Activated T-helper 2 cell treated with anti-CD3 and anti-CD28 coated beads, Interferon-gamma antibody, Interleukin-2, Interleukin-4, amounts not matched to agents 10 μg/mL and 5 μg/mL and 100 μg/mL, durations not matched to agents 14 hours and 24 hours and 36 hours (primary cell): ENCODE results near the gene RFC4. TPM values are rescaled to one million over a fixed set of nuclear protein-coding genes. Genes with fewer than 3 reads are reported as not detected.
"Not testable (repeated sequence)": the region's sequence is repeated elsewhere in the genome, so short reads cannot be mapped to it uniquely, and the experiment has no call there.

Experiments
- DNase-seq: peaks from one replicate; pipeline ENCODE4 v3.0.0; 2021; ENCODE audit warnings: low spot score
- H3K27ac Mint-ChIP-seq: one replicate; pipeline ENCODE4 v1.8.0; 2021; ENCODE audit warnings: mixed read lengths
- H3K27me3 Mint-ChIP-seq: one replicate; pipeline ENCODE4 v1.8.0; 2021; ENCODE audit warnings: low read depth, mixed read lengths
- H3K36me3 Mint-ChIP-seq: one replicate; pipeline ENCODE4 v1.8.0; 2021; ENCODE audit warnings: low read depth, mixed read lengths
- H3K4me1 Mint-ChIP-seq: one replicate; pipeline ENCODE4 v1.8.0; 2021; ENCODE audit warnings: low read depth, mixed read lengths
- H3K4me3 Mint-ChIP-seq: one replicate; pipeline ENCODE4 v1.8.0; 2021; ENCODE audit warnings: low read depth, mild to moderate bottlenecking, moderate library complexity, mixed read lengths
- H3K9me3 Mint-ChIP-seq: one replicate; pipeline ENCODE4 v1.8.0; 2021; ENCODE audit warnings: mixed read lengths
- intact Hi-C: fragments of 100-400 bp; cut with micrococcal nuclease; formaldehyde crosslinking; loops from one replicate; pipeline ENCODE4 v1.15.1; 2023
- total RNA-seq: library from RNA; stranded (reverse); gene quantifications from 2 replicates; pipeline ENCODE4 v1.2.3, GENCODE V29; 2022

The RFC4 gene
- total RNA-seq = 97.2 and 105 TPM in 2 replicates

- H3K9me3 Mint-ChIP-seq = no peaks in the 10 kb centered on the region
- H3K4me1 Mint-ChIP-seq = peaks cover 23% of the 10 kb centered on the region
- intact Hi-C loops = loop anchor here (1.0 to 10.0 kb wide), 4 partner anchors 15 to 552 kb away; no protein-coding TSS in a partner anchor
- H3K27ac Mint-ChIP-seq = peak within 1 kb of the TSS; percentile 85
- H3K27me3 Mint-ChIP-seq = no peaks in the 10 kb centered on the region
- peak; percentile 79 for DNase-seq
- H3K4me3 Mint-ChIP-seq = peak within 1 kb of the TSS; percentile 90
- H3K36me3 Mint-ChIP-seq = peaks cover 28% of the 10 kb centered on the region
Observed at GRCh38 chr3:186806089-186807055, at the start of gene RFC4. RFC4 (minus strand) TSS chr3:186806482; CDS start chr3:186804713, 1,769 bp downstream.

DNA sequence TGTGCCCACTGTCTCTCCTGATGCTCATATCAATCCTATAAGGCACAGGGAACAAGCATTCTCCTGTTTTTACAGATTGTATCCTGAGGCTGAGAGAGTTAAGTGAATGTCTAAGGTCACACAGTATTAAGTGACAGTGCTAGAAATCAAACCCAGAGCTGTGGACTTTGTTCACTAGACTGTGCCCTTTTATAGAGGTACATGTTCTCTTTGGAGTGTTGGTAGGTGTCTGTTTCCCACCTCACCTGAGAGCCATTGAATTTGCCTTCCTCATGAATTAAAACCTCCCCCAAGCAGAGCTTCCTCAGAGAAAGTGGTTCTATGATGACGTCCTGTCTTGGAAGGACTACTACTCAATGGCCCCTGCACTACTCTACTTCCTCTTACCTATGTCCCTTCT is 48.7 kb upstream of the RFC4 start:
- no peak overlapping the region for H3K4me3 Mint-ChIP-seq
- H3K36me3 Mint-ChIP-seq = peaks cover 14% of the 10 kb centered on the region
- intact Hi-C loops = no loop called here
- peaks cover 23% of the 10 kb centered on the region for H3K9me3 Mint-ChIP-seq
- H3K27me3 Mint-ChIP-seq = no peaks in the 10 kb centered on the region
- H3K27ac Mint-ChIP-seq = no peak overlapping the region
- no peak for DNase-seq
- peaks cover 8% of the 10 kb centered on the region for H3K4me1 Mint-ChIP-seq

GRCh38 chr3:186854146-186854545 is 47.9 kb upstream of the RFC4 start:
- peaks cover 8% of the 10 kb centered on the region for H3K36me3 Mint-ChIP-seq
- H3K27me3 Mint-ChIP-seq = no peaks in the 10 kb centered on the region
- H3K9me3 Mint-ChIP-seq = peaks cover 15% of the 10 kb centered on the region
- no peak overlapping the region for H3K4me3 Mint-ChIP-seq
- no peak for DNase-seq
- H3K27ac Mint-ChIP-seq = no peak overlapping the region
- H3K4me1 Mint-ChIP-seq = peaks cover 10% of the 10 kb centered on the region
- intact Hi-C loops = no loop called here

- Mint-ChIP-seq H3K4me1 (peaks cover 10% of the 10 kb centered on the region), H3K9me3 (peaks cover 7% of the 10 kb centered on the region), H3K36me3 (peaks cover 6% of the 10 kb centered on the region), H3K27me3 (peaks cover 1% of the 10 kb centered on the region), H3K4me3 (no peak overlapping the region), H3K27ac (no peak overlapping the region)
- DNase-seq = no peak
- intact Hi-C loops = no loop called here
Observed at GRCh38 chr3:186852994-186853393, 46.7 kb upstream of the RFC4 start.

DNA sequence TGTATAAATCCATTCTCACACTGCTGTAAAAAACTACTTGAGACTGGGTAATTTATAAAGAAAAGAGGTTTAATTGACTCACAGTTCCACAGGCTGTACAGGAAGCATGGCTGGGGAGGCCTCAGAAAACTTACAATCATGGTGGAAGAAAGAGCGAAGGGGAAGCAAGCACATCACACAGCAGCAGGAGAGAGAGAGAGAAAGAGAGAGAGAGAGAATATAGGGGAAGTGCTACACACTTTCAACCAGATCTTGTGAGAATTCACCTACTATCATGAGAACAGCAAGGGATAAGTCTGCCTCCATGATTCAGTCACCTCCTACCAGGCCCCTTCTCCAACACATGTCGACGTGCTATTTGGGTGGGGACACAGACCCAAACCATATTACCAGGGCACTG is 45.6 kb upstream of the RFC4 start:
- not testable (repeated sequence) for H3K27me3 Mint-ChIP-seq, H3K4me3 Mint-ChIP-seq

DNA sequence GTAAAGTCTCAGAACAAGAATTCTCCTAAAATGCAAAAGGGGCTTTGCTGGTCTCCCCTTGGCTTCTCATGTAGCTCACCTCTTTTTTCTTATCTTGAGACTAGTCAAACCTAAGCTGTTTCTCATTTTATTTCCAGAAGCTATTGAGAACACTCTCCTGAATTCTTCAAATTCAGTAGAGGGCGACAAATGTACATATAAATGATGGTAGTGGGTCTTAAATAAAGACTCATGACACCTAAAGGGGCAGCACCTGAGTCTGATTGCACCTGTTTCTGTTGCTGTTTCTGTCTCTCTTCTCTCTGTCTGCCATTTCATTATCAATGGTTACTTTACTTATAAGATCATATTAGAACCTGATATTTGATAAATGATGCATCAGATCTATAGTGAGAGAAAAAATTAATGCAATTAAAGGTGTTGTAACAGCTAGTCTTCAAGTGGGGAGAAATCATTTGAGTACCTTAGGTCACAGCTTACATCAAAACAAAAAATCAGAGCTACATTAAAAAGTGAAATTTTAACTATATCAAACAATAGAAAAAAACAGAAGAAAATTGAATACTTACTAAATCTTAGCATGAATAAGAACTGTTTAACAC is 43.2 kb upstream of the RFC4 start:
- peaks cover 4% of the 10 kb centered on the region for H3K9me3 Mint-ChIP-seq
- H3K36me3 Mint-ChIP-seq = peaks cover 6% of the 10 kb centered on the region
- peaks cover 13% of the 10 kb centered on the region for H3K4me1 Mint-ChIP-seq
- peak overlapping the region; percentile 3 for H3K27ac Mint-ChIP-seq
- no peak overlapping the region for H3K4me3 Mint-ChIP-seq
- peaks cover 15% of the 10 kb centered on the region for H3K27me3 Mint-ChIP-seq
- no peak for DNase-seq
- intact Hi-C loops = loop anchor here (1.0 to 5.0 kb wide), 3 partner anchors 33 to 316 kb away; partner anchors contain the start of gene ST6GAL1

More for the DNA sequence above, 45.6 kb upstream of the RFC4 start:
- DNase-seq, H3K36me3 Mint-ChIP-seq, H3K27ac Mint-ChIP-seq, intact Hi-C loops, H3K9me3 Mint-ChIP-seq: not testable (repeated sequence)
- H3K4me1 Mint-ChIP-seq = peaks cover 12% of the 10 kb centered on the region

GRCh38 chr3:186847437-186847836 is 41.2 kb upstream of the RFC4 start:
- Mint-ChIP-seq H3K36me3 (peaks cover 6% of the 10 kb centered on the region), H3K4me3 (no peak overlapping the region), H3K9me3 (peaks cover 4% of the 10 kb centered on the region), H3K27ac (no peak overlapping the region), H3K27me3 (peaks cover 17% of the 10 kb centered on the region), H3K4me1 (peaks cover 13% of the 10 kb centered on the region)
- DNase-seq = no peak
- intact Hi-C loops = loop anchor here (5.0 kb wide), 1 partner anchor 35 kb away; no protein-coding TSS in a partner anchor

DNA sequence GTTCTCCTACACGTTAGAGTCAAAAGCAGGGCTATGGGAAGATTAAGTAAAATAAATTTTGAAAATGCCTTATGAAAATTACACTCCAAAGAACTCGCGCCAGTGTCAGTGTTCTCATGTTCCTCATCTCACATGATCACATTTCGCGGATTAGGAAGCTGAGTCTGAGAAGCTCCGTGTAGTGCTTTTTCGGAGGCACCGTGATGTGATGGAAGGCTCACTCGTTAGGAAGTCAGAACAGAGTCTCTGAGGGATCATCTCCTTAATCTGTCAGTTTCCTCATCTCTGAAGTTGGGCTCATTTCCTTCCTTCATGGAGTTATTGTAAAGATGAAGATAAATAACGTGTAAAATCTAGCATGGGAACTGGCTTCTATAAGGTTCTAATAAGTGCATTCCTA is 39.5 kb upstream of the RFC4 start:
- intact Hi-C loops = loop anchor here (5.0 kb wide), 1 partner anchor 37 kb away; no protein-coding TSS in a partner anchor
- no peak for DNase-seq
- peaks cover 8% of the 10 kb centered on the region for H3K4me1 Mint-ChIP-seq
- H3K9me3 Mint-ChIP-seq = no peaks in the 10 kb centered on the region
- no peak overlapping the region for H3K27ac Mint-ChIP-seq
- H3K36me3 Mint-ChIP-seq = no peaks in the 10 kb centered on the region
- peaks cover 17% of the 10 kb centered on the region for H3K27me3 Mint-ChIP-seq
- H3K4me3 Mint-ChIP-seq = no peak overlapping the region

DNA sequence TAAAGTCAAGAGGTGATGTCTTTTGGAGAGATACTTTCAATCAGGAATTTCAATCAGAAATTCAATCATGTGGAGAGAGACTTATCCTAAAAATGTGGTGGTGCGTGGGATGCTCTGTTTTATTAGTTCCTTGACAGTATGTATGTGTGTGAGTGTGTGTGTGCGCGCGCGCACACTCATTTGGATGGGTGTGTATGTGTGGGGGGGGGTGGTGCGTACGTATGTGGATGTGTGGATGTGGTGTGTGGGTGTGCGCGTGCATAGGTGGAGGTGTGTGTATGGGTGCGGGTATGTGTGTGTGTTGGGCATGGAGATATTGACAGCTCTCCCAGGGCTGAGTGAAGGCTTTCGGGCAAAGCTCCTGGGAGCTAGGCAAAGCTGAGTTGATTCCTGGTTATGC is 38.6 kb upstream of the RFC4 start:
- Mint-ChIP-seq H3K27me3 (peaks cover 17% of the 10 kb centered on the region), H3K4me3 (no peak overlapping the region), H3K27ac (no peak overlapping the region), H3K9me3 (no peaks in the 10 kb centered on the region), H3K36me3 (no peaks in the 10 kb centered on the region), H3K4me1 (peaks cover 8% of the 10 kb centered on the region)
- intact Hi-C loops = loop anchor here (5.0 kb wide), 1 partner anchor 37 kb away; no protein-coding TSS in a partner anchor
- DNase-seq = no peak

- intact Hi-C loops = no loop called here
- peaks cover 22% of the 10 kb centered on the region for H3K27me3 Mint-ChIP-seq
- H3K27ac Mint-ChIP-seq = no peak overlapping the region
- no peak for DNase-seq
- peaks cover 2% of the 10 kb centered on the region for H3K4me1 Mint-ChIP-seq
- no peaks in the 10 kb centered on the region for H3K36me3 Mint-ChIP-seq
- H3K9me3 Mint-ChIP-seq = no peaks in the 10 kb centered on the region
- no peak overlapping the region for H3K4me3 Mint-ChIP-seq
Observed at GRCh38 chr3:186843039-186843432, 36.8 kb upstream of the RFC4 start.

DNA sequence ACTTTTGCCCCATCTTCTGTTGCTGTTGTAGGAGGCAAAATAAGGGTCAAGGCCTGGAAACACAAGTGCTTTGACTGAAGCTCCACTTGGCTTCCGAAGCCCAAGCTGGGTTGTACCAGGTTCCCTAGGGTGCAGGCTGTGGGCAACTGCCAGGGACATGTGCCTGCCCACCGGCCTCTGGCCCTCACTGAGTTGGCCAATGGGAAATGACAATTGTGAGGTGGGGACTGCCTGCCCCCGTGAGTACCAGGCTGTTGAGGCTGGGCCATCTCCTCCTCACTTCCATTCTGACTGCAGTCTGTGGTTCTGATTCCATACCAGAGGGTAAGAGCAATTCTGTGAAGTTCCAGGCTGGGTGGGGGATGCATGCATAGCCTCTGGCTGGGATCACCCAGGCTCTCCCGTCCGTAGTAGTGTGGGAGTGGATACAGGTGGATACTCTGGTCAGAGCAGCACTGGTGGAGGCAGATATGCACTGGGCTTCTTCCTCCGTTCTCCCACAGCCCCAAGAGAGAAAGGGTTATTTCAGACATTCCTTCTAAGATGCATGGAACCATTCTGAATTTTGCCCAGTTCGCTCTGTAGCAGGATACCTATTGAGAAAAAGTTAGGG is 36.2 kb upstream of the RFC4 start, which contains the start of gene ADIPOQ:
Gene ADIPOQ, plus strand, starts transcription at position 285 of the 613 bp plus-strand sequence. CDS start 10,349 bp downstream, outside the sequence.
- Mint-ChIP-seq H3K9me3 (no peaks in the 10 kb centered on the region), H3K4me1 (peaks cover 2% of the 10 kb centered on the region), H3K27me3 (peaks cover 23% of the 10 kb centered on the region), H3K36me3 (no peaks in the 10 kb centered on the region), H3K4me3 (no peak within 1 kb of the TSS), H3K27ac (no peak within 1 kb of the TSS)
- intact Hi-C loops = no loop called here
- DNase-seq = no peak

DNA sequence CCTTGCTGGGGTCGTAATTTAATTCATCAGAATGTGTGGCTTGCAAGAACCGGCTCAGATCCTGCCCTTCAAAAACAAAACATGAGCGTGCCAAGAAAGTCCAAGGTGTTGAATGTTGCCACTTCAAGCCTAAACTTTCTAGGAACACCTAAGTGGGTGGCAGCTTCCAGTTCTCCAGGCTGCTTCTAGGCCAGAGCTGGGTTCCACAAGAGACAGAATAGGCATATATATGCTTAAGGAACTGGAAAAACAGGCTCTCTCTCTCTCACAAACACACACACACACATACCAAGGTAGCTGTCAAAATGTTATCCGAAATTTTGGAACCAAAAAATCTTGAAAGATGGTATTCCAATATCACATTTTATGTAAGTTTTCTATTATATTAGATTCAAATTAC is 35.3 kb upstream of the RFC4 start:
- peaks cover 21% of the 10 kb centered on the region for H3K27me3 Mint-ChIP-seq
- H3K4me1 Mint-ChIP-seq = no peaks in the 10 kb centered on the region
- no peaks in the 10 kb centered on the region for H3K9me3 Mint-ChIP-seq
- no peak overlapping the region for H3K4me3 Mint-ChIP-seq
- no peak for DNase-seq
- intact Hi-C loops = no loop called here
- H3K27ac Mint-ChIP-seq = no peak overlapping the region
- H3K36me3 Mint-ChIP-seq = no peaks in the 10 kb centered on the region
